GF-D8 (cell line): ENCODE data around the gene ECM2.

Experiments used
- DNase-seq: peaks from one replicate; lab custom pipeline; 2025; lab: John Stamatoyannopoulos, UW

ECM2 gene

GRCh38 chr9:92500725-92501124 is 35.1 kb downstream of the ECM2 start:
- DNase-seq: no peak

GRCh38 chr9:92499701-92500100 is 36.1 kb downstream of the ECM2 start:
- no peak for DNase-seq

DNA sequence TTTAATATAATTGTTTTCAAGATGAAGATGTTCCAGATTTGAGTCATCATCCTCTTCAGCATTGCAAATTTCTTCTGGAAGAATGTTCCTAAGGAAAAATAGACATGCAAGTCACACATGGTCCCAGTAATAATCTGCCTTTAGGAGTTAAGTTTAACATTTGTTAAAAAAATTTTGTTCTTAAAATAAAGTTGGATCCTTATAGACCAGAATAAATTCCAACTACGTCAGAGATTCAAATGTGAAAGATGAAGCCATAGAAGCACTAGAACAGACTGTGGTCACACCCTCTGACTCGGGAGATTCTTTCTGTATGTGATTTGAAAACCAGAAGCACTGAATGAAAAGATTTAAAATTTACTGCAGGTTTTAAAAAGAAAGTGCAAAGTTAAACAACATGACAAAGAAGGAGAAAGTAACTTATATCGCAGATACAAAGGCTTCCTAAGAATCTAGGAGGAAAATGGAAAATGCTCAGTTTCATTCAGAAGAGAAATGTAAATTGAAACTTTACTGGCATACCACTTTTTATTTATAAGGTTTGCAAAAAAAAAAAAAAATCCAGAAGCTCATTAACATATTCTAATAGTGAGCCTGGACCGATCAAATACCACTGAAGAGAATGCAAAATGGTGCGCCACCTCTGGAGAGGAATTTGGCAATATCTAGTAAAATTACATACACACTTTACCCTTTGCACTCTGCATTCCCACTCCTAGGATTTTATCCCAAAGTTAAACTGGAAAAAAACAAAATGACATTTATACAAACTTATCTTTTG is 39.2 kb downstream of the ECM2 start:
- DNase-seq: no peak

DNA sequence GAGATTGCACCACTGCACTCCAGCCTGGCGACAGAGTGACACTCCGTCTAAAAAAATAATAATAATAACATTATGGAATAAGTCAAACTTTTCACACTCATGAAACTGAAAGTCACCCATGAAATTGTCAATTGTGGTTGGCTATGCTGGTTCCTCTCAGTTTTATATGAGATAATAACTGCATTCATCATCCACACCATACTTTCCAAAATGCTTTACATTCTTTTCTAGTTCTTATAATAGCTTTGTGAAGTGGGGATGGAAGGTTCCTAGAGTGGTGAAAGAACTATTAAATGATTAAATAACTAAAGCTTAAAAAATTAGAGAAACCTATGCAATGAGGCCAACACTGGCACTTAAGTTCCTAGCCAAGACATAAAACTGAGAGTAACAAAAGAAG is 40.9 kb downstream of the ECM2 start:
- DNase-seq: no peak

DNA sequence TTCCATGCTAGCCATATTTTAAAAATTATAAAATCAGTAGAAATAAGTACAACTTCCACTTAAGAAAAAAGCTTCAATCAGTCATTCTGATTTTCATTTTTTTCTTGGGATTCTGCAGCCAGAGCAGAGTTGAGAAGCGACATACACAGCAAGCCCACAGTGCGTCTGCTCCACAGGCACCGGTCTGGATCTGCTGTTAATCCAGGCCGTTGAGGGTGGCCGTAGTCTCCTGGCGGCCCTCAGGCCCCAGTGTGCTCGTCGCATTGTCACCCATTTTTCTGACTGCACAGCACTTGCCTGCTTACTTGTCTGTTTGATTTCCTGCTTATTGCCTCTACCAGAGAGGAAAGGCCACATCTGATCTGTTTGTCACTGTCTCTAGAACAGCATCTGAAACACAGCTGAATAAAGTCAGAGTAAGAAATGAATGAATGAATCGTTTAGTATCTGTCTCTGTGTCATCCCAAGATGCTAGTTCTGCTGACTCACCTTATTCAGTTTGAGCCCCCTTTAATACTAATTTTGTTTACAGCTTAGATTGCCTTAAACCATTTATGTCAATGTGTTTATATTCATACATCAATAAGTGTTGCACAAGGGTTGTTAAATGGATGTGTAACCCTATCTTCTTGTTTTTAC is 41.9 kb downstream of the ECM2 start:
- no peak for DNase-seq

- no peak for DNase-seq
Measured at GRCh38 chr9:92492781-92493401, 42.9 kb downstream of the ECM2 start.

DNA sequence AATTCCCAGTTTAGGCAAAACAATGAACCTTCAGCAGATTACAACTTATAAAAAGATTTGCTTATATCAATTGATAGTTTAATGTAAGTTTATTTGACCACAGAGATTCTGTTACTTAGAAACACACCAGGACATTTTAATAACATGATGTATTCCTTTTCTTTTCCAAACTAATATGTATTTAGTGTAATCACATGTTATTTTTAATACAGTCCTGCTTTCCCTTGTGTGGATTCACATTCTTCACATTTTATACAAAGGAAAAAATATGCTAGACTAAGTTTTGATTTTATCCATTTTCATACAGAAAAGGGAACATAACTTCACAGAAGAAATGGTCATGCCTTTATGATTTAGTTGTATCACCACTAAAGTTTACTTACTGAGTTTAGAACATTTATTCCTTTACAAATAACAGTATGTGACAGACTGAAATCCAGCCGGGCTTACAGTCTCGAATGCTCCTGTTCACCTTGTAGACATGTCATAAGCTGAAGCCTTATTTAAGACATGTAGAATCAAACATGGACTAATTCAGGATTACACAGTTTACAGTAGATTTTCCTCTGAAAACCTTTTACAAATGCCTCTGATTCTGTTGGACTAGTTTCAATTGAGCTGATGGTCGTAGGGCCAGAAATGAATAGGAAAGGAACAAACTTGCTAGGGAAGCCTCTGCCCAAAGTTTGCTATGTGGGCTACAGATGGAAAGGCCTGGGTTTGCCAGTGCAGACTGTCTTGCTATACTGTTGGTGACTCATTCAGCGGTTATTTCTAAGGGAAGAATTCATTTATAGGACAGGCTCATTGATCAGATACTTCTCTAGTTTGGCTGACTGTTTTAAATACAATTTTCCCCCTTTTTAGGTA is 46.9 kb downstream of the ECM2 start:
- no peak for DNase-seq

GRCh38 chr9:92486371-92486770 is 49.4 kb downstream of the ECM2 start:
- DNase-seq: no peak

GRCh38 chr9:92484563-92484962 is 51.2 kb downstream of the ECM2 start:
- no peak for DNase-seq

DNA sequence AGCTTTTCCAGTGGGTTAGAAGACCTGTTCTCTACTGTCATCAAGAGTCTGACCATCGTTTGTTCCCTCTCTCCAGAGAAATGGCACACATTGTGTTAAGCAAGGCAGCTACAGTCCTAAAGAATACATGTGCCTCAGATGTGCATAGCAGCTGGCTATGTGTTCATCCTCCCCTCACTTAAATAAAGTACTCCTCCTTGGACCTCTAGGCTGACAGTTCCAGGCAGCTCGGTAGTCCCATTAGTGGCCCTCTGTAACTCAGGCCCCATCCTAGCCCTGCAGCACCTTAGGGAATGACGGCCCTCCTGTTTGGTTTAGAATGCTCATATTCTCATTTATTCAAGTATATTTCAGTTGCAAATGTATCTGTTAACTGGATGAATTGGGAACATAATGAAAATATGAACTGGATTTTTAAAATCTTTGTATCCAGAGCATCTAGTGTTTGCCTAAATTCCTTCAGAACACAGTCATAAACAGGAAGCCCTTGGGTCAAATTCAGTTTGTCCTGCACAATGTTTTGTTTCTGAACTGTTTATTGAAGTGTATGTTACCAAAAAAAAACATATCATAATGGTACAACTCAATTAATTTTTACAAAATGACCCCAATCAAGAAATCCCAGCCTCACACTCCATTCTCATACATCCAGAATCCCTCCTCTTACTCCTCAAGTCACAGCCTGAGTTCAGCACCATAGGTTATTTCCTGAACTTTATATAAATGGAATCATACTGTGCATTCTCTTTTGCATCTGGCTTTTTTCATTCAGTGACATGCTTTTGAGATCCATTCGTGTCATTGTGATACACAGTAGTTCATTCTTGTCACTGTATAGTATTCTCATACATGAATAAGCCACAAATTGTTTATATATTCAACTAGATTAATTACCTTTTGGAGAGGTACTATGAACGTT is 51.9 kb downstream of the ECM2 start:
- DNase-seq: no peak

- DNase-seq: no peak
Measured at GRCh38 chr9:92482805-92483204, 53.0 kb downstream of the ECM2 start.

DNA sequence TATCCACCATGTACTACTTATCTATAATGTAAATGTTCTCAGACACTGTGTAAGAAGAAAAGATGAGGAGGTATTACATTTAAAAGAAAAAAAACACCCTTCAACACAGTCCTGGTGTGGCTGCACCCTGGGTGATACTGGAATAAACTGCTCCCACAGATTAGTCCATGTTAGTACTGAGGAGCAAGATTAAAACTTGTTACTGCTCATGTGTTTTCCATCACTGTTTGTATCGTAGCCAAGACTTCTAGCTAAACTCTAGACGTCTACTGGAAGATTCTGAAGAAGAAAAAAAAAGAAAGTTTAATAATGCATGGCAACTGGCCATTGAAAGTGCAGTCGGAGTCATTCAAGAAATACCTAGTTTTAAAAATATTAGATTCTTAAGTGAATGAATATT is 53.5 kb downstream of the ECM2 start, which contains the start of gene ASPN:
ASPN (minus strand) TSS at position 178 of the 400 bp plus-strand sequence.
- DNase-seq: no peak

DNA sequence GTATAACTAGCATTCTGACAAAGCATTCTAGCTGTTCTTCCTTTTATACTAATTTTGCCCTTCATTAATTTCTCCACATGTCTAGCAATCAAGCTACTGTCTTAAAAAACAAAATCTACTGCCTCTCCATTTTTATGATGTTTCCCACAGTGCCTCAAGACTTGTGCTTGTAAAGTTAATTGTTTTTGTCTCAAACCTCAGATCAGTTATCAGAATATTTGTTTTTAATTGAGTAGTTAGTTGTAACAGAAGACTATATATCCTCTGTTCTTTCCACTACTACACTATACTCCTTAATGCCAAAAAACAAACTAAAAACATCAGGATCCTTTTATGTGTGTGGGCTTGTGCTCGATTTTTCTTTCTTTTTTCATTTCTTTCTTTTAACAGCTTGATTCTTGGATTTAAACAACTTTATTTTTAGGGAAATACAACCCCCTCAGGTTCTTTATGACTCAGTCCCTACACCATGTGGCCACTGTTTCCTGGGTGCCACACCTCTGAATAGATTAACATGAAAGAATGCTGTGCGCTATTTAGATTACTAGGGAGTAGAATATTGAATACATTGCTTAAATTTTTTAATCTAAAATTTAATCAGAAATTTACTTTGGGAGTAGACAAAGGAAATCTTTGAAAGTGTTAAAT is 54.7 kb downstream of the ECM2 start:
- DNase-seq: no peak

DNA sequence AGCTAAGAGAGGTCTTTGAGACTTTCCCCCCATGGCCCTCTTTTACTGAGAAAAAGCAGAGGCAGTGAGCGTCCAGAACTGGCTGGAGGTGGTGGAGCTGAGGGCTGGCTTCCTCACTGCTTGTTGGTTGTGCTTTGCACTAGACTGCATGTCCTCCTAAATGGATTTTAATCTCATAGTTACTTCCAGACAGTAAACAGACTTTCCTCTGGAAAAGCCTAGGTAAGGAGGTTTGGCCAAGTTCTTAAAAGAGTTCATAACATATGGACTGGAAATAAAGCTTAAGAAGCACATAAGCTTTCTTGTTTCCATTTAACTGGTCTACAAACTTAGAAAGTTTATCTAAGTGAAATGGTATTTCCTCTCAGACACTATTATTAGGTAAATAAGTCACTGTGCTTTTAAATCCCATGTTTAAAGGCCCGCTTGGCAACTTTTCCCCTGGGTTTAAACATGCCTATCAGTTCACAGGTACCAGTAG is 55.5 kb downstream of the ECM2 start:
- DNase-seq: no peak

- no peak for DNase-seq
Measured at GRCh38 chr9:92479346-92479745, 56.4 kb downstream of the ECM2 start.

DNA sequence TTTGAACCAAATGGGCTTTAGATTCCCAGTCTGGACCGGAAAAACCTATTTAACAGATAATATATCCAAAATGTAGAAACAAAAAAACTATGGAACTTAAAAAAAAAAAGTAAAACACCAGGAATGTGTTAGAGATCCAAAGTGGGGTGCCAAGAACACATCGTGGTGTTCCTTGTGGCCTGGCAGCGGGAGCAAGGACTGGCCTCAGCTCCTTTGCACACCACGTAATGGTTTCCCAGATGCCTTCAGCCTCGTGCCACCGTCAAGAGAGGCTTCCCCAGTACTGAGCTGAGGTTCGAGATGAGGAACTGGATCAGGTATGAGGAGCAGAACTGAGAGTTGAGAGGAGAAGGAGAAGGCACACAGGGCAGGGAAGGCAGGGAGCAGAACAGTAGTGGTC is 57.0 kb downstream of the ECM2 start:
- no peak for DNase-seq

- no peak for DNase-seq
Measured at GRCh38 chr9:92476962-92477361, 58.8 kb downstream of the ECM2 start.

DNA sequence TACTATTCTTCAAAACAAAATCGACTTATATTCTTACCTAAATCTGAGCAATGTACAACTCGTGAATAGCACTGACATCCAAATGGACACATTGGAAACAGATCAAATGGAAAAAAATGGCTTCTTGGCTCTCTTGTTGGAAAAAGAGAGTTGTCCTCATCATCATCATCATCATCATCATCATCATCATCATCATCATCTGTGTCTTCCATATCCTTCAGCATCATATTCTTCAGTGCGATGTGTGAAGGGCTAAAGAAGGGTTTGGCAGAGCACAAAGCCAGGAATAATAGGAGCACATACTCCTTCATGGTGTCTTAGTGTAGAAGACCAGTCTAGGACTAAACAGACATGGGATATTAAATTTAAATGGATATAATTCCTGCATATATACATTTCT is 61.2 kb downstream of the ECM2 start:
- no peak for DNase-seq

GRCh38 chr9:92468206-92468605 is 67.6 kb downstream of the ECM2 start:
- no peak for DNase-seq

DNA sequence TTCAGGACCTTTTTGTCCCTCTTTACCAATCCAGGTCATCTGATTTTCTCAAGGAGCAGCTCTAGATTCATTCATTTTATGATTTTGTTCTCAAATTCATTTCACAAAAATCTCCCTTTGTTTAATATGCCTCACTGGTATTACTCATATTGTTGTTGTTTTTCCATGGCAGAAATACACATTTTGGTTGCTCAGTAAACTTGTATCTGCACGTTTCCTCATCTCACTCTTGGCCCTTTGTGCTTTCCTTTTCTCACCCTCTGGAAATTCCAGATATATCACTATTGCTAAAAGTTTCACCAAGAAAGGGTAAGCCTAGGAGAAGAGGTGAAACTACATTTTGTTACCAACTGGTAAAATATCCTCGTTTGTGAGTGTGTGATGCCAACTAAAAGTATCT is 68.3 kb downstream of the ECM2 start:
- no peak for DNase-seq

DNA sequence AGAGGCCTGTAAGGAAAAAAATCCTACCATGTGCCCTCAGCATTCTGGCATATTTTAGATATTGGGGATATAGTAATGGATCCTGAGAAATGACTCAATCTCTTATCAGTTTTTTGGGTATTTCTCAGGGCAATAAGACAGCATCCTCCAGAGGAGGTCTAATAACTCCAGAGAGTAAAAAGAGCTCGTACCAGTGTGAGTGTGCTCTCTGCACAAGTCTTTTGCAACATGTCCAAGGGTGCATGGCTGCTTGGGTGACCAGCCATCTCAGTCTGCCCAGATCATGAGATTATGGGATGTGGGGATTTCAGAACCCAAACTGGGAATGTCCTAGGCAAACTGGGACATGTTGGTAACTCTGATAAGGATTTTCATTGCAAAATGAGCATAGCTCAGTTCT is 68.7 kb downstream of the ECM2 start:
- no peak for DNase-seq
